ENCODE results near the gene MAP1LC3B2. TPM values are rescaled to one million over a fixed set of nuclear protein-coding genes. Genes with fewer than 3 reads are reported as not detected.

MAP1LC3B2 gene
- total RNA-seq, 1 experiment from 2014 or later, result 1.5 TPM

GRCh38 chr12:116588390-116589028, 29.3 kb downstream of the MAP1LC3B2 start:
- H3K79me1 ChIP-seq (ENCODE audit: insufficient read depth, low read depth, low read length, poor library complexity, severe bottlenecking), result no peaks in the 10 kb centered on the region
- H3K27ac Mint-ChIP-seq, result peak overlapping the region in 1 of 3 experiments; percentile 3; a peak in 1 of 7 replicates
- no peaks in the 10 kb centered on the region for H3K4me1 ChIP-seq (ENCODE audit: insufficient read depth, low read length)
- H3K4me3 Mint-ChIP-seq, result no peak overlapping the region
- H2AK5ac ChIP-seq (ENCODE audit: insufficient read length, low read length), result no peak overlapping the region
- H3K14ac ChIP-seq (ENCODE audit: insufficient read depth, low read length), result no peak overlapping the region
- no peak overlapping the region for H4K8ac ChIP-seq (replicated peaks; ENCODE audit: insufficient read length, low read depth, low read length)
- H3K4me2 ChIP-seq (ENCODE audit: insufficient read depth, insufficient read length, low read length), result no peak overlapping the region
- DNase-seq, result no peak
- WGBS (ENCODE audit: extremely low coverage, insufficient read length, low lambda C conversion rate), result no CpG with 5 or more reads among the region's 5 CpGs
- H4K91ac ChIP-seq (ENCODE audit: insufficient read length, low read depth, low read length), result no peak overlapping the region
- no peak overlapping the region for H2BK15ac ChIP-seq (ENCODE audit: low read depth, low read length)
- H3K27me3 ChIP-seq (ENCODE audit: insufficient read depth, low read length), result no peaks in the 10 kb centered on the region
- H3T11ph ChIP-seq (ENCODE audit: low read length), result no peak overlapping the region
- H3K9ac ChIP-seq (ENCODE audit: extremely low read depth, insufficient read length, low read length), result no peak overlapping the region
- peaks cover 4% of the 10 kb centered on the region; the same call in 1 of the 2 replicates for H3K27me3 Mint-ChIP-seq (ENCODE audit: low read depth)
- no peak overlapping the region for H3K56ac ChIP-seq (ENCODE audit: insufficient read length, low read depth, low read length)
- H3K79me2 ChIP-seq (ENCODE audit: insufficient read depth, low read length), result no peaks in the 10 kb centered on the region
- H3K9me3 ChIP-seq (ENCODE audit: control insufficient read depth, low read depth, low read length), result peaks cover 10% of the 10 kb centered on the region
- no peaks in the 10 kb centered on the region for H4K20me1 ChIP-seq (ENCODE audit: control insufficient read depth, insufficient read depth, insufficient read length)
- no peak overlapping the region for H3K18ac ChIP-seq (ENCODE audit: insufficient read length, low read depth, low read length)
- no peak overlapping the region for H2BK12ac ChIP-seq (ENCODE audit: insufficient read length, low read depth, low read length)
- no peaks in the 10 kb centered on the region for H3K23me2 ChIP-seq (ENCODE audit: insufficient read length, low read depth, low read length, poor library complexity, severe bottlenecking)
- no peak overlapping the region for H4K5ac ChIP-seq (ENCODE audit: insufficient read length, low read depth, low read length)
- no peak for TF ChIP-seq CTCF (conservative IDR thresholded peaks at IDR 0.05)
- no peak overlapping the region for H2BK5ac ChIP-seq (ENCODE audit: insufficient read length, low read length)
- peaks cover 5 to 8% of the 10 kb centered on the region in 2 experiments; a peak in 3 of 4 replicates for H3K4me1 Mint-ChIP-seq
- no peak overlapping the region for H2BK120ac ChIP-seq (ENCODE audit: low read depth, low read length, poor library complexity, severe bottlenecking)
- H3K36me3 Mint-ChIP-seq (ENCODE audit: insufficient read depth in 1 of 3, low read depth in 3 of 3), result peaks cover 9 to 13% (median 10%) of the 10 kb centered on the region in 3 experiments
- H3K4ac ChIP-seq (ENCODE audit: low read depth, low read length), result no peak overlapping the region
- no peak overlapping the region for H2BK20ac ChIP-seq (ENCODE audit: low read depth, low read length, poor library complexity, severe bottlenecking)
- H3K9me3 Mint-ChIP-seq, result peaks cover 11 to 15% of the 10 kb centered on the region in 2 experiments
- no peak overlapping the region for H3K23ac ChIP-seq (ENCODE audit: insufficient read length, low read depth, low read length)
- H2AFZ ChIP-seq (ENCODE audit: low read length), result no peak overlapping the region
- no peak overlapping the region for H3K27ac ChIP-seq (ENCODE audit: insufficient read length, low read depth, low read length)
